Peyer's patch (tissue), 4 donors: ENCODE measurements around the gene RABL3. TPM values are rescaled to one million over a fixed set of nuclear protein-coding genes. Genes with fewer than 3 reads are reported as not detected.

Experiments used
- DNase-seq, 3 donors: peaks; one replicate each; pipeline ENCODE4 v3.0.0-alpha.2; 2017 to 2019
- H3K27ac ChIP-seq, 4 donors: fragments of 200-600 bp; sonication (generic); one replicate each; pipeline ENCODE4 v1.5.1; 2016 to 2019
- H3K27me3 ChIP-seq, 2 donors: fragments of 200-600 bp; sonication (generic); one replicate each; pipeline ENCODE4 v1.5.1; 2019
- H3K36me3 ChIP-seq, 3 donors: fragments of 200-600 bp; sonication (generic); one replicate each; pipeline ENCODE4 v1.5.1; 2016 to 2019
- H3K4me1 ChIP-seq, 4 donors: fragments of 200-600 bp; sonication (generic); one replicate each; pipeline ENCODE4 v1.5.1; 2016 to 2019
- H3K4me3 ChIP-seq, 4 donors: fragments of 200-600 bp; sonication (generic); 1 replicate in 3 of 4; 2 replicates in 1 of 4; pipeline ENCODE4 v1.5.1; 2016 to 2019; ENCODE audit warnings: mild to moderate bottlenecking in 1 of 4
- H3K9me3 ChIP-seq, 4 donors: fragments of 200-600 bp; sonication (generic); one replicate each; pipeline ENCODE4 v1.5.1; 2016 to 2019; ENCODE audit warnings: mild to moderate bottlenecking in 1 of 4
- CTCF ChIP-seq, 6 experiments: fragments of 450-650 bp in 4 of 6; fragments of 200-600 bp in 2 of 6; sonication (generic) in 1 of 6; IDR thresholded peaks; one replicate each; pipeline ENCODE4 v1.5.1; 2017 to 2019; ENCODE audit warnings: antibody characterized with exemption in 6 of 6, mild to moderate bottlenecking in 3 of 6, moderate library complexity in 1 of 6
- POLR2A ChIP-seq, 2 donors: fragments of 450-650 bp; IDR thresholded peaks; one replicate each; pipeline ENCODE4 v1.5.1; 2017; ENCODE audit warnings: antibody characterized with exemption in 2 of 2, mild to moderate bottlenecking in 2 of 2, moderate library complexity in 2 of 2
- total RNA-seq, 4 donors: library from RNA; depleted of rRNA; stranded (reverse); fragments of >200 nt; gene quantifications; one replicate each; pipeline ENCODE4 v1.1.0, GENCODE V29; 2016

Gene RABL3
- total RNA-seq, 4 donors from 2014 or later = 11.4 to 35.5 (median 14.9) TPM

- no peak for TF ChIP-seq POLR2A (IDR thresholded peaks at IDR 0.05)
- TF ChIP-seq CTCF (IDR thresholded peaks at IDR 0.05) = no peak
- no peak for DNase-seq
- H3K27ac ChIP-seq = no peak overlapping the region
- H3K27me3 ChIP-seq = no peaks in the 10 kb centered on the region
- no peaks in the 10 kb centered on the region for H3K9me3 ChIP-seq
- H3K4me3 ChIP-seq = no peak overlapping the region
- H3K4me1 ChIP-seq = no peaks in the 10 kb centered on the region
- H3K36me3 ChIP-seq = peaks cover 0 to 15% (median 0%) of the 10 kb centered on the region in 3 donors
Measured at GRCh38 chr3:120767106-120767505, 24.8 kb upstream of the RABL3 start.

- Histone ChIP-seq H3K4me3 (no peak overlapping the region), H3K27ac (no peak overlapping the region), H3K4me1 (no peaks in the 10 kb centered on the region), H3K9me3 (no peaks in the 10 kb centered on the region), H3K36me3 (peaks cover 0 to 11% (median 0%) of the 10 kb centered on the region in 3 donors), H3K27me3 (no peaks in the 10 kb centered on the region)
- TF ChIP-seq CTCF (IDR thresholded peaks at IDR 0.05) (no peak), POLR2A (IDR thresholded peaks at IDR 0.05) (no peak)
- no peak for DNase-seq
Measured at GRCh38 chr3:120766576-120766975, 24.3 kb upstream of the RABL3 start.

- no peak overlapping the region for H3K27ac ChIP-seq
- no peak for DNase-seq
- H3K4me1 ChIP-seq = no peaks in the 10 kb centered on the region
- H3K27me3 ChIP-seq = no peaks in the 10 kb centered on the region
- no peak for TF ChIP-seq POLR2A (IDR thresholded peaks at IDR 0.05)
- TF ChIP-seq CTCF (IDR thresholded peaks at IDR 0.05) = no peak
- H3K36me3 ChIP-seq = peaks cover 0 to 5% (median 0%) of the 10 kb centered on the region in 3 donors
- no peaks in the 10 kb centered on the region for H3K9me3 ChIP-seq
- H3K4me3 ChIP-seq = no peak overlapping the region
Measured at GRCh38 chr3:120765830-120766493, 23.6 kb upstream of the RABL3 start.

GRCh38 chr3:120764206-120764605 lies 21.9 kb upstream of the RABL3 start:
- TF ChIP-seq POLR2A (IDR thresholded peaks at IDR 0.05) (no peak), CTCF (IDR thresholded peaks at IDR 0.05) (no peak)
- Histone ChIP-seq H3K4me3 (no peak overlapping the region), H3K27me3 (no peaks in the 10 kb centered on the region), H3K36me3 (no peaks in the 10 kb centered on the region), H3K4me1 (no peaks in the 10 kb centered on the region), H3K9me3 (no peaks in the 10 kb centered on the region), H3K27ac (no peak overlapping the region)
- DNase-seq = no peak

- DNase-seq = no peak
- no peak for TF ChIP-seq POLR2A (IDR thresholded peaks at IDR 0.05)
- no peak for TF ChIP-seq CTCF (IDR thresholded peaks at IDR 0.05)
- Histone ChIP-seq H3K27ac (no peak overlapping the region), H3K4me1 (no peaks in the 10 kb centered on the region), H3K36me3 (no peaks in the 10 kb centered on the region), H3K4me3 (no peak overlapping the region), H3K27me3 (no peaks in the 10 kb centered on the region), H3K9me3 (no peaks in the 10 kb centered on the region)
Measured at GRCh38 chr3:120763601-120764000, 21.3 kb upstream of the RABL3 start.
